CD4-positive, alpha-beta T cell (primary cell): ENCODE results near the gene VPS45. TPM values are rescaled to one million over a fixed set of nuclear protein-coding genes. Genes with fewer than 3 reads are reported as not detected.

Source experiments
- ATAC-seq: fragments of 200-7000 bp; cut with Tn5 transposase; one replicate; pipeline ENCODE4 v1.10.0; 2022; ENCODE audit warnings: mild to moderate bottlenecking; ENCODE audit not compliant: poor library complexity
- CTCF ChIA-PET: fragments of 350-600 bp; sonication (Branson Sonifier 250); formaldehyde crosslinking; loops from one replicate; lab custom pipeline; 2021; ENCODE audit warnings: antibody characterized with exemption, inconsistent platforms; lab: Charles Lee
- POLR2A ChIA-PET: fragments of 350-600 bp; sonication (Branson Sonifier 250); formaldehyde crosslinking; loops from one replicate; lab custom pipeline; 2021; ENCODE audit warnings: antibody characterized with exemption, inconsistent platforms; lab: Charles Lee
- DNase-seq, 14 experiments: peaks; one replicate each; pipeline ENCODE4 v3.0.0-alpha.2; 2013 to 2020; ENCODE audit warnings: mixed read lengths in 2 of 14
- H3K27ac ChIP-seq, 2 donors: one replicate each; pipeline versions ENCODE4 v1.5.1 to v1.7.0; 2013; ENCODE audit warnings: low read length in 2 of 2, low read depth in 1 of 2, mild to moderate bottlenecking in 1 of 2
- H3K27me3 ChIP-seq, 2 experiments: 1 replicate in 1 of 2; 2 replicates in 1 of 2; pipeline versions ENCODE4 v1.6.1 to v1.7.0; 2013; ENCODE audit warnings: low read length in 2 of 2, control low read depth in 1 of 2, mild to moderate bottlenecking in 1 of 2, moderate library complexity in 1 of 2; ENCODE audit not compliant: insufficient read depth in 2 of 2, control insufficient read depth in 1 of 2
- H3K36me3 ChIP-seq: one replicate; pipeline ENCODE4 v1.6.1; 2013; ENCODE audit warnings: low read length, control low read depth; ENCODE audit not compliant: insufficient read depth
- H3K4me1 ChIP-seq: one replicate; pipeline ENCODE4 v1.6.1; 2013; ENCODE audit warnings: low read length, control low read depth; ENCODE audit not compliant: insufficient read depth
- H3K4me3 ChIP-seq: one replicate; pipeline ENCODE4 v1.5.1; 2013; ENCODE audit warnings: mild to moderate bottlenecking, low read length, moderate library complexity
- H3K9me3 ChIP-seq, 2 experiments: 1 replicate in 1 of 2; 2 replicates in 1 of 2; pipeline versions ENCODE4 v1.6.1 to v1.7.0; 2013; ENCODE audit warnings: low read length in 2 of 2, mild to moderate bottlenecking in 2 of 2, control low read depth in 1 of 2, moderate library complexity in 1 of 2; ENCODE audit not compliant: control insufficient read depth in 1 of 2, insufficient read depth in 1 of 2
- H3K27ac Mint-ChIP-seq: one replicate; pipeline ENCODE4 v1.8.0; 2020; ENCODE audit warnings: mixed read lengths
- H3K27me3 Mint-ChIP-seq: one replicate; pipeline ENCODE4 v1.8.0; 2021; ENCODE audit warnings: mixed read lengths
- H3K36me3 Mint-ChIP-seq: one replicate; pipeline ENCODE4 v1.8.0; 2021; ENCODE audit warnings: low read depth, mixed read lengths
- H3K4me1 Mint-ChIP-seq: one replicate; pipeline ENCODE4 v1.8.0; 2021; ENCODE audit warnings: low read depth, mixed read lengths
- H3K4me3 Mint-ChIP-seq: one replicate; pipeline ENCODE4 v1.8.0; 2020; ENCODE audit warnings: mild to moderate bottlenecking, mixed read lengths
- H3K9me3 Mint-ChIP-seq: one replicate; pipeline ENCODE4 v1.8.0; 2020; ENCODE audit warnings: mixed read lengths
- CTCF ChIP-seq: fragments of 200-600 bp; IDR thresholded peaks from one replicate; pipeline ENCODE4 v1.8.0; 2022; ENCODE audit warnings: antibody characterized with exemption, mild to moderate bottlenecking
- intact Hi-C, 2 experiments: fragments of 100-400 bp; cut with DNase I in 1 of 2; cut with micrococcal nuclease in 1 of 2; formaldehyde crosslinking; loops; one replicate each; pipeline versions ENCODE4 v1.15.1 to v1.9.0; 2023 to 2025; cut with DNase I, micrococcal nuclease
- total RNA-seq, 174 experiments: library from RNA in 2 of 174; stranded (reverse) in 2 of 174; gene quantifications; one replicate each; pipeline ENCODE4 v1.2.3 and lab custom pipeline; 2021 to 2026

VPS45 gene
- total RNA-seq, 2 experiments from 2014 or later: 9.6 to 10.7 TPM

GRCh38 chr1:150028322-150028721 lies 39.3 kb upstream of the VPS45 start:
- Histone ChIP-seq H3K9me3 (no peaks in the 10 kb centered on the region), H3K27me3 (no peaks in the 10 kb centered on the region), H3K27ac (no peak overlapping the region), H3K4me1 (no peaks in the 10 kb centered on the region), H3K36me3 (no peaks in the 10 kb centered on the region), H3K4me3 (no peak overlapping the region)
- no peak for DNase-seq
- Mint-ChIP-seq H3K4me3 (no peak overlapping the region), H3K27me3 (no peaks in the 10 kb centered on the region), H3K4me1 (no peaks in the 10 kb centered on the region), H3K9me3 (no peaks in the 10 kb centered on the region), H3K36me3 (no peaks in the 10 kb centered on the region), H3K27ac (no peak overlapping the region)
- POLR2A ChIA-PET: no interaction called here
- intact Hi-C loops: no loop called here
- ATAC-seq: no peak
- CTCF ChIA-PET: no interaction called here
- TF ChIP-seq CTCF: no peak

DNA sequence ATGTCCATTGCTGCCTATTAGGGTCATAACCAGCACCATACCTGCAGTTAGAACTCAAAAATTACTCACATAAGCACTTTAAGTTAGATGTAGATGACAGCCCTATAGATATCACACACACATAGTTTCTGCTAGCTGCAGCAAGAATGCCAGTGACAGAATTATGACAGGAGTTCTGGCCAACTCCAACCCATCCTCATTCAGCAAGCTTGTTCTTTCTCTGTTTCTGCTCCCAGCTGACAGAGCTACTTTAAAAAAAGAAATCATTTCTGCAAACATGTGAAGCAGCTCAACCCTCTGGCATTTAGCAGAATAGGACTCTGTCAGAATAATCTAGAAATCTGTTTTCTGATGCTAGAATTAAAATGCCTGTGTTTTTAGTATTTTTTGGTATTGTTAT lies 33.2 kb upstream of the VPS45 start:
- H3K27me3 ChIP-seq: no peaks in the 10 kb centered on the region
- intact Hi-C loops: no loop called here
- no peaks in the 10 kb centered on the region for H3K4me1 ChIP-seq
- Mint-ChIP-seq H3K36me3 (no peaks in the 10 kb centered on the region), H3K27me3 (no peaks in the 10 kb centered on the region), H3K4me1 (no peaks in the 10 kb centered on the region), H3K4me3 (no peak overlapping the region), H3K9me3 (no peaks in the 10 kb centered on the region), H3K27ac (no peak overlapping the region)
- no peak overlapping the region for H3K4me3 ChIP-seq
- no peak for TF ChIP-seq CTCF
- ATAC-seq: no peak
- H3K36me3 ChIP-seq: no peaks in the 10 kb centered on the region
- DNase-seq: no peak
- ChIA-PET CTCF (no interaction called here), POLR2A (interaction anchor here (0.6 kb wide), 1 partner anchor 94 kb away, joined by 3 read pairs; no protein-coding TSS in a partner anchor)
- H3K27ac ChIP-seq: no peak overlapping the region
- no peaks in the 10 kb centered on the region for H3K9me3 ChIP-seq

- H3K9me3 ChIP-seq: no peaks in the 10 kb centered on the region
- POLR2A ChIA-PET: interaction anchor here (0.6 to 2.5 kb wide), 3 partner anchors 16 to 162 kb away, joined by 4 to 14 read pairs (median 4); a partner anchor contains a TSS
- H3K9me3 Mint-ChIP-seq: no peaks in the 10 kb centered on the region
- no peak overlapping the region for H3K27ac Mint-ChIP-seq
- H3K4me1 Mint-ChIP-seq: no peaks in the 10 kb centered on the region
- H3K27me3 Mint-ChIP-seq: peaks cover 6% of the 10 kb centered on the region
- H3K36me3 Mint-ChIP-seq: no peaks in the 10 kb centered on the region
- H3K4me3 ChIP-seq: no peak overlapping the region
- DNase-seq (no peak), ATAC-seq (no peak)
- intact Hi-C loops: loop anchor here (1.0 kb wide), 2 partner anchors 88 to 162 kb away; no protein-coding TSS in a partner anchor
- H3K27ac ChIP-seq: no peak overlapping the region
- no peak for TF ChIP-seq CTCF
- no peak overlapping the region for H3K4me3 Mint-ChIP-seq
- no peaks in the 10 kb centered on the region for H3K36me3 ChIP-seq
- no peaks in the 10 kb centered on the region for H3K27me3 ChIP-seq
- no peaks in the 10 kb centered on the region for H3K4me1 ChIP-seq
- CTCF ChIA-PET: interaction anchor here (0.7 to 1.9 kb wide), 4 partner anchors 41 to 161 kb away, joined by 3 to 14 read pairs (median 3); no protein-coding TSS in a partner anchor
These were observed 17.6 kb upstream of the VPS45 start for GRCh38 chr1:150049926-150050325.
